ENCODE results near the gene IFT74. TPM values are rescaled to one million over a fixed set of nuclear protein-coding genes. Genes with fewer than 3 reads are reported as not detected.

Gene IFT74
- total and polyA plus RNA-seq, 2 donors (not counting 1 experiment from before 2014, with no cell fraction given): 12.8 to 18.0 TPM

DNA sequence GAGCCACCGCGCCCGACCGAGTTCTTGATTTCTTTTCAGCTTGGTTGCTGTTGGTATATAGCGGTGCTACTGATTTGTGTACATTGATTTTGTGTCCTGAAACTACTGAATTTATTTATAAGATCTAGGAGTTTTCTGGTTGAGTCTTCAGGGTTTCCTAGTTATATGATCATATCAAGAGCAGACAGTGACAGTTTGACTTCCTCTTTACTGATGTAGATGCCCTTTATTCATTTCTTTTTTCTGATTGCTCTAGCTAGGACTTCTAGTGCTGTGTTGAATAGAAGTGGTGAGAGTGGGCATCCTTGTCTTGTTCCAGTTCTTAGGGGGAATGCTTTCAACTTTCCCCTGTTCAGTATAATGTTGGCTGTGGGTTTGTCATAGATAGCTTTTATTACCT lies 66.7 kb downstream of the IFT74 start:
- Histone ChIP-seq H3K36me3 (ENCODE audit: control insufficient read depth, insufficient read depth, low read length) (no peaks in the 10 kb centered on the region), H3K4me2 (ENCODE audit: extremely low read depth, insufficient read depth, low read length) (no peak overlapping the region), H3K79me2 (ENCODE audit: control insufficient read depth, insufficient read depth, low read length) (no peaks in the 10 kb centered on the region), H3K4me1 (ENCODE audit: control insufficient read depth, extremely low read depth, insufficient read depth, low read length) (no peaks in the 10 kb centered on the region), H3K27me3 (ENCODE audit: control insufficient read depth, insufficient read depth, low read length) (no peaks in the 10 kb centered on the region), H3K9ac (ENCODE audit: insufficient read depth, low read length) (no peak overlapping the region), H3K27ac (ENCODE audit: insufficient read depth, low read length) (no peak overlapping the region), H3K9me3 (ENCODE audit: control insufficient read depth, insufficient read depth, low read depth, low read length) (no peaks in the 10 kb centered on the region), H4K20me1 (ENCODE audit: control insufficient read depth, extremely low read depth, insufficient read depth, low read length) (no peaks in the 10 kb centered on the region), H3K4me3 (replicated peaks in 1 of 4; ENCODE audit: control extremely low read depth in 1 of 4, insufficient read depth in 1 of 4, low read depth in 3 of 4, low read length in 4 of 4) (no peak overlapping the region), H2AFZ (ENCODE audit: low read length) (no peak overlapping the region)
- TF ChIP-seq, protein P1, sequence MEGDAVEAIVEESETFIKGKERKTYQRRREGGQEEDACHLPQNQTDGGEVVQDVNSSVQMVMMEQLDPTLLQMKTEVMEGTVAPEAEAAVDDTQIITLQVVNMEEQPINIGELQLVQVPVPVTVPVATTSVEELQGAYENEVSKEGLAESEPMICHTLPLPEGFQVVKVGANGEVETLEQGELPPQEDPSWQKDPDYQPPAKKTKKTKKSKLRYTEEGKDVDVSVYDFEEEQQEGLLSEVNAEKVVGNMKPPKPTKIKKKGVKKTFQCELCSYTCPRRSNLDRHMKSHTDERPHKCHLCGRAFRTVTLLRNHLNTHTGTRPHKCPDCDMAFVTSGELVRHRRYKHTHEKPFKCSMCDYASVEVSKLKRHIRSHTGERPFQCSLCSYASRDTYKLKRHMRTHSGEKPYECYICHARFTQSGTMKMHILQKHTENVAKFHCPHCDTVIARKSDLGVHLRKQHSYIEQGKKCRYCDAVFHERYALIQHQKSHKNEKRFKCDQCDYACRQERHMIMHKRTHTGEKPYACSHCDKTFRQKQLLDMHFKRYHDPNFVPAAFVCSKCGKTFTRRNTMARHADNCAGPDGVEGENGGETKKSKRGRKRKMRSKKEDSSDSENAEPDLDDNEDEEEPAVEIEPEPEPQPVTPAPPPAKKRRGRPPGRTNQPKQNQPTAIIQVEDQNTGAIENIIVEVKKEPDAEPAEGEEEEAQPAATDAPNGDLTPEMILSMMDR (conservative IDR thresholded peaks at IDR 0.05 in 1 of 2, IDR thresholded peaks at IDR 0.05 in 1 of 2; ENCODE audit: low read depth in 1 of 2, low read length in 2 of 2): no peak
- TF ChIP-seq EZH2 (IDR thresholded peaks at IDR 0.05; ENCODE audit: low read length, missing control alignments): no peak
- DNase-seq (ENCODE audit: low read depth in 2 of 2): no peak

- Histone ChIP-seq H3K27me3 (ENCODE audit: control insufficient read depth, insufficient read depth, low read length) (no peaks in the 10 kb centered on the region), H4K20me1 (ENCODE audit: control insufficient read depth, extremely low read depth, insufficient read depth, low read length) (no peaks in the 10 kb centered on the region), H3K4me3 (replicated peaks in 1 of 4; ENCODE audit: control extremely low read depth in 1 of 4, insufficient read depth in 1 of 4, low read depth in 3 of 4, low read length in 4 of 4) (no peak overlapping the region), H3K36me3 (ENCODE audit: control insufficient read depth, insufficient read depth, low read length) (no peaks in the 10 kb centered on the region), H3K4me2 (ENCODE audit: extremely low read depth, insufficient read depth, low read length) (no peak overlapping the region), H3K9me3 (ENCODE audit: control insufficient read depth, insufficient read depth, low read depth, low read length) (no peaks in the 10 kb centered on the region), H3K79me2 (ENCODE audit: control insufficient read depth, insufficient read depth, low read length) (no peaks in the 10 kb centered on the region), H3K4me1 (ENCODE audit: control insufficient read depth, extremely low read depth, insufficient read depth, low read length) (no peaks in the 10 kb centered on the region), H2AFZ (ENCODE audit: low read length) (no peak overlapping the region), H3K27ac (ENCODE audit: insufficient read depth, low read length) (no peak overlapping the region), H3K9ac (ENCODE audit: insufficient read depth, low read length) (no peak overlapping the region)
- TF ChIP-seq EZH2 (IDR thresholded peaks at IDR 0.05; ENCODE audit: low read length, missing control alignments): no peak
- TF ChIP-seq, protein P1 (conservative IDR thresholded peaks at IDR 0.05 in 1 of 2, IDR thresholded peaks at IDR 0.05 in 1 of 2; ENCODE audit: low read depth in 1 of 2, low read length in 2 of 2): no peak
- DNase-seq (ENCODE audit: low read depth in 2 of 2): no peak
Observed at GRCh38 chr9:27029186-27029585, 73.0 kb downstream of the IFT74 start.

DNA sequence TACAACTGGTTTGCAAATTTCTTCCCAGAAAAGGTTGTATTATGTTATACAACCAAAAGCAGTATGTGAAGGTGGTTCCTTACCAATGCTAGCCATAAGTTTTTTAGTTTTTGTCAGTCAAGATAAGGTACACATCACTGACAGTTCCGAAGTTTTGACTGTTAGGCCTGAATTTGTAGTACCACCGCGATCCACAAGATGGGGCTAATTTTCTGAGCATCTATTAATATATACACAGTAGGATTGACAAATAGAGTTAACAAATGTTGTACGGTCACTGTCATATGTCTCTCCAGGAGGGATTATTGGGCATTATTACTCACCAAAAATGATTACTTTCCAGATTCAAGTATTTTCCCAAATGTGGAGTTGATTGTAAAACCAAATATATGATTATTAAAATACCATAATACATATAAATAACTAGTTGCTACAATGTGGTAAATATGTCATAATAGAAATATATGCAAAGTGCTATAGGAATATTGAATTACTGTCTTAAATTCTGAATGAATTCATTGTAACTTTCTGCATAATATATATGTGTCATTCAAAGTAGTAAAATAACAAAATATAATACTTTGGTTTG lies 77.7 kb downstream of the IFT74 start:
- H2AFZ ChIP-seq (ENCODE audit: low read length): no peak overlapping the region
- no peaks in the 10 kb centered on the region for H4K20me1 ChIP-seq (ENCODE audit: control insufficient read depth, extremely low read depth, insufficient read depth, low read length)
- H3K9me3 ChIP-seq (ENCODE audit: control insufficient read depth, insufficient read depth, low read depth, low read length): no peaks in the 10 kb centered on the region
- H3K79me2 ChIP-seq (ENCODE audit: control insufficient read depth, insufficient read depth, low read length): no peaks in the 10 kb centered on the region
- no peaks in the 10 kb centered on the region for H3K4me1 ChIP-seq (ENCODE audit: control insufficient read depth, extremely low read depth, insufficient read depth, low read length)
- DNase-seq (ENCODE audit: low read depth in 2 of 2): peak; percentile 36 to 66
- no peak overlapping the region for H3K9ac ChIP-seq (ENCODE audit: insufficient read depth, low read length)
- H3K27ac ChIP-seq (ENCODE audit: insufficient read depth, low read length): no peak overlapping the region
- TF ChIP-seq, protein P1 (conservative IDR thresholded peaks at IDR 0.05 in 1 of 2, IDR thresholded peaks at IDR 0.05 in 1 of 2; ENCODE audit: low read depth in 1 of 2, low read length in 2 of 2): peak; percentile 81 to 83
- no peak for TF ChIP-seq EZH2 (IDR thresholded peaks at IDR 0.05; ENCODE audit: low read length, missing control alignments)
- H3K4me3 ChIP-seq (replicated peaks in 1 of 4; ENCODE audit: control extremely low read depth in 1 of 4, insufficient read depth in 1 of 4, low read depth in 3 of 4, low read length in 4 of 4): no peak overlapping the region
- no peak overlapping the region for H3K4me2 ChIP-seq (ENCODE audit: extremely low read depth, insufficient read depth, low read length)
- H3K27me3 ChIP-seq (ENCODE audit: control insufficient read depth, insufficient read depth, low read length): no peaks in the 10 kb centered on the region
- no peaks in the 10 kb centered on the region for H3K36me3 ChIP-seq (ENCODE audit: control insufficient read depth, insufficient read depth, low read length)
